Suppressor macrophage (primary cell): ENCODE measurements around the gene PPM1B.
A peak's percentile ranks its signal among the peaks of the same experiment; 100 is the strongest.
"Not testable (repeated sequence)": the region's sequence is repeated elsewhere in the genome, so short reads cannot be mapped to it uniquely, and the experiment has no call there.

Experiments used
- DNase-seq, 4 experiments: peaks; one replicate each; pipeline ENCODE4 v3.0.0-alpha.2; 2020 to 2022

Gene PPM1B

GRCh38 chr2:44255704-44256103, 87.0 kb downstream of the PPM1B start:
- DNase-seq = not testable (repeated sequence)

GRCh38 chr2:44257802-44258201, 89.1 kb downstream of the PPM1B start:
- DNase-seq = peak; percentile 17 to 51 (median 44)

GRCh38 chr2:44267269-44267795, 98.7 kb downstream of the PPM1B start:
- no peak for DNase-seq

GRCh38 chr2:44267796-44268648, 99.3 kb downstream of the PPM1B start:
- DNase-seq = no peak

GRCh38 chr2:44269831-44270230, 101.2 kb downstream of the PPM1B start:
- DNase-seq = no peak

GRCh38 chr2:44271296-44271695, 102.6 kb downstream of the PPM1B start:
- no peak for DNase-seq

GRCh38 chr2:44273076-44273475, 104.4 kb downstream of the PPM1B start:
- no peak for DNase-seq

- no peak for DNase-seq
These were observed 104.9 kb downstream of the PPM1B start for GRCh38 chr2:44273596-44273995.

GRCh38 chr2:44275927-44276303, 107.2 kb downstream of the PPM1B start:
- DNase-seq = no peak

- DNase-seq = no peak
These were observed 108.9 kb downstream of the PPM1B start for GRCh38 chr2:44277541-44277940.

- no peak for DNase-seq
These were observed 112.2 kb downstream of the PPM1B start for GRCh38 chr2:44280869-44281268.
